Retinal pigment epithelial cell (primary cell): ENCODE data around the gene AP4M1.
A peak's percentile ranks its signal among the peaks of the same experiment; 100 is the strongest.

ENCODE experiments used
- DNase-seq: peaks from one replicate; pipeline ENCODE4 v3.0.0-alpha.2; 2010; ENCODE audit warnings: low read depth
- H3K4me3 ChIP-seq: 2 replicates; pipeline ENCODE4 v1.5.1; 2011; ENCODE audit warnings: mild to moderate bottlenecking, low read length, control low read depth, moderate library complexity
- CTCF ChIP-seq: conservative IDR thresholded peaks from 2 replicates; pipeline ENCODE4 v1.5.1; 2011; ENCODE audit warnings: low read depth, low read length, control low read depth, inconsistent platforms

AP4M1 gene

GRCh38 chr7:100087055-100087750, 14.2 kb upstream of the AP4M1 start:
- TF ChIP-seq CTCF: no peak
- no peak overlapping the region for H3K4me3 ChIP-seq
- DNase-seq: peak; percentile 78

- no peak for TF ChIP-seq CTCF
- DNase-seq: no peak
- peak overlapping the region; percentile 51 for H3K4me3 ChIP-seq
Measured at GRCh38 chr7:100088095-100088620, 13.3 kb upstream of the AP4M1 start.

- peak within 1 kb of the TSS; percentile 84 for H3K4me3 ChIP-seq
- no peak for TF ChIP-seq CTCF
- no peak for DNase-seq
Measured at GRCh38 chr7:100088621-100089457, 12.6 kb upstream of the AP4M1 start, which contains the start of gene COPS6. COPS6 (plus strand) TSS chr7:100088969; CDS start chr7:100088991, 22 bp downstream.

- peak overlapping the region; percentile 84 for H3K4me3 ChIP-seq
- TF ChIP-seq CTCF: no peak
- DNase-seq: no peak
Measured at GRCh38 chr7:100089458-100090196, 11.8 kb upstream of the AP4M1 start.

GRCh38 chr7:100090527-100091410, 10.7 kb upstream of the AP4M1 start:
- no peak for DNase-seq
- H3K4me3 ChIP-seq: no peak overlapping the region
- no peak for TF ChIP-seq CTCF
